Activated naive CD8-positive, alpha-beta T cell treated with anti-CD3 and anti-CD28 coated beads, Interleukin-2, amount 10 ng/mL, durations not matched to agents 7 days and 5 days (primary cell): Measurements from ENCODE around the gene SARS1. TPM values are rescaled to one million over a fixed set of nuclear protein-coding genes. Genes with fewer than 3 reads are reported as not detected.
A peak's percentile ranks its signal among the peaks of the same experiment; 100 is the strongest.

ENCODE experiments used
- ATAC-seq: fragments of 150-1000 bp; cut with Tn5 transposase; one replicate; pipeline ENCODE4 v1.10.0; 2021; ENCODE audit warnings: low read depth, moderate library complexity
- POLR2A ChIA-PET: fragments of 350-600 bp; sonication (Branson Sonifier 250); formaldehyde crosslinking; loops from one replicate; lab custom pipeline; 2021; ENCODE audit warnings: antibody characterized with exemption; lab: Charles Lee
- DNase-seq: peaks from one replicate; pipeline ENCODE4 v3.0.0; 2021
- H3K27ac Mint-ChIP-seq: one replicate; pipeline ENCODE4 v1.8.0; 2022; ENCODE audit warnings: mild to moderate bottlenecking, mixed read lengths
- H3K27me3 Mint-ChIP-seq: one replicate; pipeline ENCODE4 v1.8.0; 2022; ENCODE audit warnings: mild to moderate bottlenecking, moderate library complexity, mixed read lengths
- H3K36me3 Mint-ChIP-seq: one replicate; pipeline ENCODE4 v1.8.0; 2021; ENCODE audit warnings: mild to moderate bottlenecking, mixed read lengths
- H3K4me1 Mint-ChIP-seq: one replicate; pipeline ENCODE4 v1.8.0; 2021; ENCODE audit warnings: mixed read lengths
- H3K4me3 Mint-ChIP-seq: one replicate; pipeline ENCODE4 v1.8.0; 2022; ENCODE audit warnings: mild to moderate bottlenecking, moderate library complexity, mixed read lengths
- H3K9me3 Mint-ChIP-seq: one replicate; pipeline ENCODE4 v1.8.0; 2021; ENCODE audit warnings: mixed read lengths
- total RNA-seq, 2 experiments: library from RNA; stranded (reverse); gene quantifications; one replicate each; pipeline ENCODE4 v1.2.3, GENCODE V29; 2021

Gene SARS1
- total RNA-seq, 2 experiments from 2014 or later, result 176 to 184 TPM

GRCh38 chr1:109266965-109267364, 53.2 kb downstream of the SARS1 start:
- Mint-ChIP-seq H3K4me1 (peaks cover 2% of the 10 kb centered on the region), H3K36me3 (no peaks in the 10 kb centered on the region), H3K9me3 (no peaks in the 10 kb centered on the region), H3K27ac (no peak overlapping the region), H3K4me3 (no peak overlapping the region), H3K27me3 (no peaks in the 10 kb centered on the region)
- POLR2A ChIA-PET, result no interaction called here
- ATAC-seq, result no peak
- no peak for DNase-seq

GRCh38 chr1:109267743-109268300, 54.1 kb downstream of the SARS1 start:
- Mint-ChIP-seq H3K4me1 (peaks cover 2% of the 10 kb centered on the region), H3K4me3 (no peak overlapping the region), H3K27ac (no peak overlapping the region), H3K9me3 (no peaks in the 10 kb centered on the region), H3K36me3 (no peaks in the 10 kb centered on the region), H3K27me3 (no peaks in the 10 kb centered on the region)
- DNase-seq (no peak), ATAC-seq (no peak)
- POLR2A ChIA-PET, result interaction anchor here (1.3 kb wide), 1 partner anchor 130 kb away, joined by 4 read pairs; the partner anchor contains the start of gene SORT1

- H3K27ac Mint-ChIP-seq, result no peak overlapping the region
- ATAC-seq, result no peak
- POLR2A ChIA-PET, result interaction anchor here (1.3 kb wide), 1 partner anchor 129 kb away, joined by 4 read pairs; the partner anchor contains the start of gene SORT1
- H3K9me3 Mint-ChIP-seq, result no peaks in the 10 kb centered on the region
- no peak overlapping the region for H3K4me3 Mint-ChIP-seq
- H3K4me1 Mint-ChIP-seq, result peaks cover 2% of the 10 kb centered on the region
- H3K27me3 Mint-ChIP-seq, result no peaks in the 10 kb centered on the region
- DNase-seq, result no peak
- no peaks in the 10 kb centered on the region for H3K36me3 Mint-ChIP-seq
Observed at GRCh38 chr1:109268431-109269211, 54.9 kb downstream of the SARS1 start.

GRCh38 chr1:109269212-109269980, 55.7 kb downstream of the SARS1 start:
- DNase-seq, result no peak
- Mint-ChIP-seq H3K36me3 (no peaks in the 10 kb centered on the region), H3K9me3 (no peaks in the 10 kb centered on the region), H3K4me1 (peaks cover 8% of the 10 kb centered on the region), H3K4me3 (no peak overlapping the region), H3K27ac (no peak overlapping the region), H3K27me3 (no peaks in the 10 kb centered on the region)
- no peak for ATAC-seq
- POLR2A ChIA-PET, result no interaction called here

GRCh38 chr1:109269981-109270622, 56.4 kb downstream of the SARS1 start:
- H3K4me1 Mint-ChIP-seq, result peaks cover 12% of the 10 kb centered on the region
- no peak overlapping the region for H3K27ac Mint-ChIP-seq
- no peaks in the 10 kb centered on the region for H3K36me3 Mint-ChIP-seq
- DNase-seq (no peak), ATAC-seq (no peak)
- no peaks in the 10 kb centered on the region for H3K9me3 Mint-ChIP-seq
- POLR2A ChIA-PET, result no interaction called here
- no peak overlapping the region for H3K4me3 Mint-ChIP-seq
- H3K27me3 Mint-ChIP-seq, result no peaks in the 10 kb centered on the region

GRCh38 chr1:109270623-109271317, 57.1 kb downstream of the SARS1 start:
- Mint-ChIP-seq H3K27ac (no peak overlapping the region), H3K4me1 (peaks cover 12% of the 10 kb centered on the region), H3K36me3 (no peaks in the 10 kb centered on the region), H3K9me3 (no peaks in the 10 kb centered on the region), H3K4me3 (no peak overlapping the region), H3K27me3 (no peaks in the 10 kb centered on the region)
- no peak for DNase-seq
- no peak for ATAC-seq
- POLR2A ChIA-PET, result interaction anchor here (1.5 kb wide), 1 partner anchor 12 kb away, joined by 3 read pairs; the partner anchor contains the start of gene PSRC1

- POLR2A ChIA-PET, result interaction anchor here (1.5 kb wide), 1 partner anchor 11 kb away, joined by 3 read pairs; the partner anchor contains the start of gene PSRC1
- H3K9me3 Mint-ChIP-seq, result no peaks in the 10 kb centered on the region
- no peak overlapping the region for H3K4me3 Mint-ChIP-seq
- no peak overlapping the region for H3K27ac Mint-ChIP-seq
- H3K27me3 Mint-ChIP-seq, result no peaks in the 10 kb centered on the region
- ATAC-seq (no peak), DNase-seq (no peak)
- H3K4me1 Mint-ChIP-seq, result peaks cover 12% of the 10 kb centered on the region
- H3K36me3 Mint-ChIP-seq, result no peaks in the 10 kb centered on the region
Observed at GRCh38 chr1:109271458-109271857, 57.7 kb downstream of the SARS1 start.

GRCh38 chr1:109272021-109272799, 58.5 kb downstream of the SARS1 start:
- ATAC-seq, result no peak
- POLR2A ChIA-PET, result interaction anchor here (1.5 kb wide), 1 partner anchor 10 kb away, joined by 3 read pairs; the partner anchor contains the start of gene PSRC1
- no peaks in the 10 kb centered on the region for H3K9me3 Mint-ChIP-seq
- no peak for DNase-seq
- peaks cover 13% of the 10 kb centered on the region for H3K4me1 Mint-ChIP-seq
- no peak overlapping the region for H3K4me3 Mint-ChIP-seq
- H3K36me3 Mint-ChIP-seq, result no peaks in the 10 kb centered on the region
- H3K27me3 Mint-ChIP-seq, result no peaks in the 10 kb centered on the region
- H3K27ac Mint-ChIP-seq, result no peak overlapping the region

- H3K27ac Mint-ChIP-seq, result no peak overlapping the region
- H3K4me3 Mint-ChIP-seq, result no peak overlapping the region
- no peaks in the 10 kb centered on the region for H3K27me3 Mint-ChIP-seq
- H3K9me3 Mint-ChIP-seq, result no peaks in the 10 kb centered on the region
- no peaks in the 10 kb centered on the region for H3K36me3 Mint-ChIP-seq
- H3K4me1 Mint-ChIP-seq, result peaks cover 14% of the 10 kb centered on the region
- DNase-seq, result no peak
- POLR2A ChIA-PET, result no interaction called here
- ATAC-seq, result no peak
Observed at GRCh38 chr1:109272831-109273547, 59.3 kb downstream of the SARS1 start.

- Mint-ChIP-seq H3K9me3 (no peaks in the 10 kb centered on the region), H3K27ac (peak overlapping the region; percentile 38), H3K27me3 (no peaks in the 10 kb centered on the region), H3K4me1 (peaks cover 14% of the 10 kb centered on the region), H3K36me3 (no peaks in the 10 kb centered on the region), H3K4me3 (no peak overlapping the region)
- ATAC-seq, result no peak
- no peak for DNase-seq
- POLR2A ChIA-PET, result no interaction called here
Observed at GRCh38 chr1:109273570-109274288, 60.0 kb downstream of the SARS1 start.
